KMS-11 (cell line): ENCODE results near the gene PRELID2.
"Not testable (repeated sequence)": the region's sequence is repeated elsewhere in the genome, so short reads cannot be mapped to it uniquely, and the experiment has no call there.

ENCODE experiments used
- H2AFZ ChIP-seq: fragments of 200-600 bp; sonication (generic); 2 replicates; pipeline ENCODE4 v1.6.1; 2016; ENCODE audit warnings: antibody characterized with exemption, mixed run types, low read depth
- H3K27ac ChIP-seq: fragments of 200-600 bp; sonication (generic); 2 replicates; pipeline ENCODE4 v1.6.1; 2016; ENCODE audit warnings: mild to moderate bottlenecking, mixed run types
- H3K27me3 ChIP-seq: fragments of 200-600 bp; sonication (generic); 2 replicates; pipeline ENCODE4 v1.6.1; 2017; ENCODE audit warnings: mild to moderate bottlenecking, low read depth, mixed run types, moderate library complexity; ENCODE audit not compliant: insufficient read depth
- H3K36me3 ChIP-seq: fragments of 200-600 bp; sonication (generic); 2 replicates; pipeline ENCODE4 v1.6.1; 2017; ENCODE audit warnings: mild to moderate bottlenecking, mixed run types; ENCODE audit not compliant: insufficient read depth
- H3K4me1 ChIP-seq: fragments of 200-600 bp; sonication (generic); 2 replicates; pipeline ENCODE4 v1.6.1; 2016; ENCODE audit warnings: mild to moderate bottlenecking, low read depth, mixed run types; ENCODE audit not compliant: poor library complexity, severe bottlenecking
- H3K4me2 ChIP-seq: fragments of 200-600 bp; sonication (generic); 2 replicates; pipeline ENCODE4 v1.7.0; 2016; ENCODE audit warnings: mild to moderate bottlenecking, mixed run types
- H3K4me3 ChIP-seq: fragments of 200-600 bp; sonication (generic); IDR thresholded peaks from 2 replicates; pipeline ENCODE4 v1.6.1; 2017; ENCODE audit warnings: low read depth, low read length, mixed read lengths; ENCODE audit not compliant: insufficient read depth
- H3K79me2 ChIP-seq: fragments of 200-600 bp; sonication (generic); 2 replicates; pipeline ENCODE4 v1.6.1; 2016; ENCODE audit warnings: low read depth, mixed run types; ENCODE audit not compliant: insufficient read depth
- H3K9ac ChIP-seq: fragments of 200-600 bp; sonication (generic); 2 replicates; pipeline ENCODE4 v1.6.1; 2016; ENCODE audit warnings: mild to moderate bottlenecking, mixed run types
- H4K20me1 ChIP-seq: fragments of 200-600 bp; sonication (generic); 2 replicates; pipeline ENCODE4 v1.6.1; 2016; ENCODE audit warnings: mild to moderate bottlenecking, mixed run types; ENCODE audit not compliant: insufficient read depth
- CTCF ChIP-seq: fragments of 200-600 bp; sonication (generic); conservative IDR thresholded peaks from 2 replicates; pipeline ENCODE4 v1.6.1; 2017; ENCODE audit warnings: low read depth, mild to moderate bottlenecking, antibody characterized with exemption, low read length, moderate library complexity, mixed read lengths

PRELID2 gene

GRCh38 chr5:145869753-145870152, 34.6 kb upstream of the PRELID2 start:
- peaks cover 15% of the 10 kb centered on the region for H3K4me1 ChIP-seq
- H2AFZ ChIP-seq = no peak overlapping the region
- no peak overlapping the region for H3K9ac ChIP-seq
- H3K27ac ChIP-seq = no peak overlapping the region
- H3K27me3 ChIP-seq = no peaks in the 10 kb centered on the region
- H4K20me1 ChIP-seq = no peaks in the 10 kb centered on the region
- H3K4me2 ChIP-seq = no peak overlapping the region
- H3K4me3 ChIP-seq = no peak overlapping the region
- TF ChIP-seq CTCF = no peak
- H3K36me3 ChIP-seq = no peaks in the 10 kb centered on the region
- no peaks in the 10 kb centered on the region for H3K79me2 ChIP-seq

- TF ChIP-seq CTCF = no peak
Measured at GRCh38 chr5:145867806-145868205, 32.7 kb upstream of the PRELID2 start.

GRCh38 chr5:145864432-145864831, 29.3 kb upstream of the PRELID2 start:
- not testable (repeated sequence) for H3K4me2 ChIP-seq, H4K20me1 ChIP-seq, H3K9ac ChIP-seq, H3K4me3 ChIP-seq, H3K27ac ChIP-seq, H3K27me3 ChIP-seq, H3K36me3 ChIP-seq, H2AFZ ChIP-seq, H3K4me1 ChIP-seq, H3K79me2 ChIP-seq

More at GRCh38 chr5:145867806-145868205, 32.7 kb upstream of the PRELID2 start:
- Histone ChIP-seq H2AFZ (no peak overlapping the region), H3K27me3 (no peaks in the 10 kb centered on the region), H3K36me3 (no peaks in the 10 kb centered on the region), H3K4me3 (no peak overlapping the region), H3K27ac (no peak overlapping the region), H3K79me2 (no peaks in the 10 kb centered on the region), H4K20me1 (no peaks in the 10 kb centered on the region), H3K4me1 (peaks cover 15% of the 10 kb centered on the region), H3K9ac (no peak overlapping the region), H3K4me2 (no peak overlapping the region)

GRCh38 chr5:145863003-145863402, 27.9 kb upstream of the PRELID2 start:
- Histone ChIP-seq H3K27ac (no peak overlapping the region), H3K4me1 (peaks cover 4% of the 10 kb centered on the region), H3K79me2 (no peaks in the 10 kb centered on the region), H4K20me1 (no peaks in the 10 kb centered on the region), H3K27me3 (no peaks in the 10 kb centered on the region), H3K4me3 (no peak overlapping the region), H3K9ac (no peak overlapping the region), H3K36me3 (no peaks in the 10 kb centered on the region), H3K4me2 (no peak overlapping the region), H2AFZ (no peak overlapping the region)
- TF ChIP-seq CTCF = no peak

GRCh38 chr5:145859897-145860296, 24.8 kb upstream of the PRELID2 start:
- TF ChIP-seq CTCF = no peak
- H3K4me2 ChIP-seq = no peak overlapping the region
- no peaks in the 10 kb centered on the region for H3K4me1 ChIP-seq
- no peak overlapping the region for H3K9ac ChIP-seq
- no peak overlapping the region for H3K27ac ChIP-seq
- H3K79me2 ChIP-seq = no peaks in the 10 kb centered on the region
- no peak overlapping the region for H3K4me3 ChIP-seq
- H4K20me1 ChIP-seq = no peaks in the 10 kb centered on the region
- no peaks in the 10 kb centered on the region for H3K36me3 ChIP-seq
- no peak overlapping the region for H2AFZ ChIP-seq
- no peaks in the 10 kb centered on the region for H3K27me3 ChIP-seq
